Epithelial cell of prostate (primary cell): ENCODE results near the gene SUCNR1.
"Not testable (repeated sequence)": the region's sequence is repeated elsewhere in the genome, so short reads cannot be mapped to it uniquely, and the experiment has no call there.

Experiments used
- DNase-seq: peaks from one replicate; pipeline ENCODE4 v3.0.0-alpha.2; 2011; ENCODE audit warnings: low read depth, low spot score
- H3K27ac ChIP-seq: fragments of 450-650 bp; 2 replicates; pipeline ENCODE4 v1.5.1; 2017; ENCODE audit warnings: mild to moderate bottlenecking

Gene SUCNR1

GRCh38 chr3:151869181-151869580, 4.3 kb upstream of the SUCNR1 start:
- no peak for DNase-seq
- H3K27ac ChIP-seq: no peak overlapping the region

DNA sequence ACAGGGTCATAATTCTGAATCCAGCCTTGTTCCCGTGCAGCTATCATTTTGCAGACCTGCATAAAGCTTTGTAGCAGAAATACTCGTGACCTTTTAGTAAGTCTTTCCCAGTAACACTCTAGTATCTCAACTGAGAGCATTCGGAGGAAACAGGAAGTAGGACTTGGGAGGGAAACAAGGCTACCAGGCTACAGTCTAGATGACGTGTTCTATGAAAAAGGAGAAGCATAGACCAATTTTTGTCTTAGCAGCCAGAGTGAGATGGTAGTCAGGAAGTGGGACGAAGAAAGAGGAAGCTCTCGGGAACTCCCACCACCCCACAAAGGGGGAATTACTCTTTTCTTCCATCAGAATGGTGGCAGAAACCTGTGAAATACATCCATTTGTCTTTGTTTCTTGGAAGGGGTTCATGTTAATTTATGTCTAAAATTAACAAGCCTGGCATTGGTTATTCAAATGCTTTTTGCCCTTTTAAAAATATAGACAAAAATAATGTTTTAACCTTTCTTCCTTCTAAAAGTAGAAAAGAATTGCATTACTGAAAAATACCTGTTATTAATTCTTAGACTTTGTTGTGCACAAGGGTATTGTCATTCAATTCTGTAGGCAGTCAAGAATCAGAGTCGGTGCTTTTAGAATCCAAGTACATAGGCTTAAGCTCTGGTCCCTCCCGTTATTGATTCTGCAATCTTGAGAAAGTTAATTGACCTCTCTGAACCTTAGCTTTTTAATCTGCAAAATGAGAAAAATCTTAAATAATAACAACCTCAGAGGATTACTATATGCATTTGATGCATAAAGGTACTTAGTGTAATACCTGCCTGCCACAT, 1.6 kb upstream of the SUCNR1 start:
- no peak overlapping the region for H3K27ac ChIP-seq
- DNase-seq: no peak

DNA sequence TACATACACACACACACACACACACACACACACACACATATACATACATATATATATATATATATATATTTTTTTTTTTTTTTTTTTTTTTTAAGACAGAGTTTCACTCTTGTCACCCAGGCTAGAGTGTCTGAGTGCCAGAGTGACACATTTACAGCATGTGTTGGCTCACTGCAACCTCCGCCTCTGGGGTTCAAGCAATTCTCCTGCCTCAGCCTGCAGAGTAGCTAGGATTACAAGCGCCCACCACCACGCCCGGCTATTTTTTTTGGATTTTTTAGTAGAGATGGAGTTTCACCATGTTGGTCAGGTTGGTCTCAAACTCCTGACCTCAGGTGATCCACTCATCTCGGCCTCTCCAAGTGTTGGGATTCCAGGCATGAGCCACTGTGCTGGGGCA, 636 bp downstream of the SUCNR1 start:
- not testable (repeated sequence) for DNase-seq, H3K27ac ChIP-seq

- no peak for DNase-seq
- H3K27ac ChIP-seq: no peak overlapping the region
Measured at GRCh38 chr3:151875759-151876158, 2.3 kb downstream of the SUCNR1 start.

DNA sequence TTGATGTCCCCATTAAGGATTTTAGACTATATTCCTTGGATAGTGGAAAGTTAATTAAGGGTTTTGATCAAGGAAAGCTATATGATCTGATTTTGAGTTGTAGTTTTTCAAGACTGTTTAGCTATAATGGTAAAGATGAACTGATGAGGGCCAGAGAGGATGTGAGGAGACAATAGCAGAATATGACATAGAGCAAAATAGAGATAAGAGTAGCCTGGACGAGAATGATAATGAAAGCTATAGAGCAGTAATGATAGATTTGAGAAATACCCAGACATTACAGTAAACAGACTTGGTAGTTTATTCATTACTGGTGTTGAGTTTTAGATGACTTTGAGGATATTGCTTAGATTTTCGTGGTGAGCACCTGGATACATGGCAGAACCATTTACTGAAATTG, 3.8 kb downstream of the SUCNR1 start:
- DNase-seq: no peak
- no peak overlapping the region for H3K27ac ChIP-seq

GRCh38 chr3:151878465-151878864, 5.0 kb downstream of the SUCNR1 start:
- no peak overlapping the region for H3K27ac ChIP-seq
- no peak for DNase-seq

DNA sequence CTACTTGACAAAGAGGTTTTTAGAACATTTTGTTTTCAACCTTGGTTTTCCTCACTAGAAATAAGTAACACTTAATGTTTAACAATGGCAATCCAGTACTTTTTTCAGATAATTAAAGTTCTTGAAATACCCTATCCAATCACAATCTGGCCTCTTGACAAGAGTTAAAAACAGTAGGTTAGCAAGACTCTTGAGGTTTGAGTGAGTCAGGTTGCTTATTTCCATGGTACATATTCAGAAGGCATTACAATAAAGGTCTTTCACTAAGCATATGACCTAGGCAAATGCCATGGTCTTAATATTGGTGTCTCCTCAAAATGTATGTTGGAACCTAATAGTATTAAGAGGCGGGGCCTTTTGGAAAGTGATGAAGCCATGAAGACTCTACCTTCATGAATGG, 5.6 kb downstream of the SUCNR1 start:
- H3K27ac ChIP-seq: no peak overlapping the region
- no peak for DNase-seq

- no peak overlapping the region for H3K27ac ChIP-seq
- no peak for DNase-seq
Measured at GRCh38 chr3:151879679-151880415, 6.4 kb downstream of the SUCNR1 start.

DNA sequence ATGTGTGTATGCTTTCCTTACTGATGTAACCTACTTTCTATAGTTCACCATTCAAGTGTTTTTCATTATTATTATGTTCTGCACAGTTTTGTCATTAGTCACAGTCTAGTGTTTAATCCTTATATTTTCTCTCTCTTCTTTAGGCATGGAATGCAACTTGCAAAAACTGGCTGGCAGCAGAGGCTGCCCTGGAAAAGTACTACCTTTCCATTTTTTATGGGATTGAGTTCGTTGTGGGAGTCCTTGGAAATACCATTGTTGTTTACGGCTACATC, 6.9 kb downstream of the SUCNR1 start:
- DNase-seq: no peak

DNA sequence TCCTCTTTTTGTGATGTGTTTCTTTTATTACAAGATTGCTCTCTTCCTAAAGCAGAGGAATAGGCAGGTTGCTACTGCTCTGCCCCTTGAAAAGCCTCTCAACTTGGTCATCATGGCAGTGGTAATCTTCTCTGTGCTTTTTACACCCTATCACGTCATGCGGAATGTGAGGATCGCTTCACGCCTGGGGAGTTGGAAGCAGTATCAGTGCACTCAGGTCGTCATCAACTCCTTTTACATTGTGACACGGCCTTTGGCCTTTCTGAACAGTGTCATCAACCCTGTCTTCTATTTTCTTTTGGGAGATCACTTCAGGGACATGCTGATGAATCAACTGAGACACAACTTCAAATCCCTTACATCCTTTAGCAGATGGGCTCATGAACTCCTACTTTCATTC, 7.7 kb downstream of the SUCNR1 start:
- no peak for DNase-seq
- no peak overlapping the region for H3K27ac ChIP-seq

More for the DNA sequence above, 6.9 kb downstream of the SUCNR1 start:
- H3K27ac ChIP-seq: no peak overlapping the region

- DNase-seq, H3K27ac ChIP-seq: not testable (repeated sequence)
Measured at GRCh38 chr3:151885397-151885796, 12.0 kb downstream of the SUCNR1 start.

DNA sequence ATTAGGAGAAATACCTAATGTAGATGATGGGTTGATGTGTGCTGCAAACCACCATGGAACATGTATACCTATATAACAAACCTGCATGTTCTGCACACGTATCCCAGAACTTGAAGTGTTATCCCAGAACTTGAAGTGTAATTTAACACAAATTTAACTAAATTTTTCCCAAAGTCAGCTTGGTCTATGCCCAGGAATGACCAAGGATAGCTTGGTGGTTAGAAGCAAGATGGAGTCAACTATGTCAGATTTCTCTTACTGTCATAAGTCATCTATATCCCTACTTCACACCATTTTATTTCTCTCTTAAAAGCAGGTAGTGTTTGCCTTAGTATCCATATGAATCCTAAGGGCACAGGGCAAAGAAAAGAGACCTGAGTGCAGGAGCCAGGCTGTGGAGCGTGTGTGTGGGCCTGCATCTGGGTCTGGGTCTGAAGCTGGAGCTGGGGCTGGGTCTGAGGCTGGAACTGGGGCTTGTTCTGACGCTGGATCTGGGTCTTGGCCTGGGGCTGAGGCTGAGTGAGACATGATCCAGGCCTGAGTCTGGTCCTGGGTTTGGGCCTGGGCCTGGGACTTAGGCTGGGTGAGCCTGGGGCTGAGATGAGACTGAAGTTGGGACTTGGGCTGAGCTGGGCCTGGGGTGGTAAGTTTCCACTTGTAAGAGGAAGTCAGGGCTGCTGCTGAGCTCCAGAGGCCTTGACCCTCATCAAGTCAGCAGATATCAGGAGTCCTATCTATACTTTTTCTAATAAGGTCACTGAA, 14.2 kb downstream of the SUCNR1 start:
- H3K27ac ChIP-seq, DNase-seq: not testable (repeated sequence)

GRCh38 chr3:151890721-151891141, 17.3 kb downstream of the SUCNR1 start:
- DNase-seq: peak; percentile 81
- H3K27ac ChIP-seq: peak overlapping the region; percentile 34

- no peak for DNase-seq
- no peak overlapping the region for H3K27ac ChIP-seq
Measured at GRCh38 chr3:151891721-151892120, 18.3 kb downstream of the SUCNR1 start.

DNA sequence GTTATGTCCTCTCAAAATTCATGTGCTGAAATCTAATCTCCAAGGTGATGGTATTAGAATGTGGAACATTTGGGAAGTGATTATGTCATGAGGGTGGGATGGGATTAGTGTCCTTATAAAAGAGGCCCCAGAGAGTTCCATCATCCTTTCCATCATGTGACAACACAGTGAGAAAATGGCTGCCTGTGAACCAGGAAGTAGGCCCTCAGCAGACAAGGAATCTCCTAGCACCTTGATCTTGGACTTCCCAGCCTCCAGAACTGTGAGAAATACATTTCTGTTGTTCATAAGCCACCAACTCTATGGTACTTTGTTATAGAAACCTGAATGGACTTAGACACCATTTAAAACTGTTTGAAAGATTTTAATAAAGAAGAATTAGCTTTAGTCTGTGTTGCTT, 20.8 kb downstream of the SUCNR1 start:
- no peak for DNase-seq
- H3K27ac ChIP-seq: no peak overlapping the region

GRCh38 chr3:151895478-151896241, 22.2 kb downstream of the SUCNR1 start:
- no peak for DNase-seq
- no peak overlapping the region for H3K27ac ChIP-seq

DNA sequence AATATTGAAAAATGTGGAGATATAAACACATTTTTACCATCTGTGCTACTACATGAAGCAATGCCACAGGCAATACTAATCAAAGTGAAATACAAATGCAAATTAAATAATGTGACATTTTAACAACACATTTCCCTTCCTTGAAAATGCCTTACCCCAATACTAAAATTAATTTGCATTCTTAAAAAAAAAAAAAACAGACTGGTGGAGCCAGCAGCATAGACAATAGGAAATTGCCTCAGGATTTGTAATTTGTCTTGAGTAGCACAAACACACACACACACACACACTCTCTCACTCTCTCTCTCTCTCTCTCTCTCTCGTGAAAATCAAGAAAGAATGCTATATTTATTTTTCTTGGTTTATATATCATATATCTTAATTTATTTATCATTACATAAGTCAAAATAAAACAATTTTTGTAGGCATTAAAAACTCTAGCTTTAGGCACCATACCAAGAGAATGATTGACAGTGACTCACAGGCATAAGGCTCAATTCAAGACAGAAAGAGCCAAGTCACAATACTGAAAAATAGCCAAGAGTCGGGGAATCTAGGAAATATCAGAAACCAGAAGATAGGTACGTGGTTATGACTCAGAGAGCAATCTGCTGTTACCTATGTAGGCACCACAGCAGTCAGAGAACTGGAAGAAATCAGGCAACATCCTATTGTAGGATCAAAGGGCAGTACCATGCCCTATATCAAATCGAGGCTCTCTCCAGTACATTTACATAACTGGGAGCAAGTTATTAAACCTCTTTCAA, 23.0 kb downstream of the SUCNR1 start:
- peak; percentile 40 for DNase-seq
- no peak overlapping the region for H3K27ac ChIP-seq

GRCh38 chr3:151898121-151898520, 24.7 kb downstream of the SUCNR1 start:
- DNase-seq, H3K27ac ChIP-seq: not testable (repeated sequence)

DNA sequence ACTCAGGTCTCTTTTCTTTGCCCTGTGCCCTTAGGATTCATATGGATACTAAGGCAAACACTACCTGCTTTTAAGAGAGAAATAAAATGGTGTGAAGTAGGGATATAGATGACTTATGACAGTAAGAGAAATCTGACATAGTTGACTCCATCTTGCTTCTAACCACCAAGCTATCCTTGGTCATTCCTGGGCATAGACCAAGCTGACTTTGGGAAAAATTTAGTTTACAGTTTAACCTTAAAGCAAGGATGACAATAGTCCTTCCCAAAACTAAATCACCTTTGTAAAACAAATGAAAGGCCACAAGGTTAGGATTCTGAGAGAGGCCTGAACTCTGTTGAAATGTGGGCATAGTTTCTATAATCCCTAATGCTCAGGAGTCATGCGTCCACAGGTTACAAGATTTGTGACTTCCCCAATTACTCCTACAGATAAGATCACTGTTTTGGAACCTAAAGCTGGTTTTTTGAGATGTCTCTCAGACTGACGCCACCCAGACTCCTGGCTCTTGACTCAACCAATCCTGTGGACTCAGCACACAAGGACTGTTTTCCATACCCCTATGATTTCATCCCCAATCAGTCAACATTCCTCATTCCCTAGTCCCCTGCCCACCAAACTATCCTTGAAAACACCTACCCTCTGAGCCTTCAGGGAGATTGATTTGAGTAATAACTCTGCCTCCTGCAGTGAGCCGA, 25.3 kb downstream of the SUCNR1 start:
- DNase-seq, H3K27ac ChIP-seq: not testable (repeated sequence)
